GM18526 (cell line): ENCODE data around the gene PDHX.

ENCODE experiments used
- POLR2A ChIP-seq: IDR thresholded peaks from 3 replicates; pipeline ENCODE4 v1.6.1; 2011; ENCODE audit not compliant: insufficient read length; ENCODE audit errors: extremely low read depth

Gene PDHX

GRCh38 chr11:35013514-35014233 lies 97.3 kb downstream of the PDHX start:
- TF ChIP-seq POLR2A = no peak

GRCh38 chr11:35014346-35014745 lies 97.9 kb downstream of the PDHX start:
- no peak for TF ChIP-seq POLR2A

DNA sequence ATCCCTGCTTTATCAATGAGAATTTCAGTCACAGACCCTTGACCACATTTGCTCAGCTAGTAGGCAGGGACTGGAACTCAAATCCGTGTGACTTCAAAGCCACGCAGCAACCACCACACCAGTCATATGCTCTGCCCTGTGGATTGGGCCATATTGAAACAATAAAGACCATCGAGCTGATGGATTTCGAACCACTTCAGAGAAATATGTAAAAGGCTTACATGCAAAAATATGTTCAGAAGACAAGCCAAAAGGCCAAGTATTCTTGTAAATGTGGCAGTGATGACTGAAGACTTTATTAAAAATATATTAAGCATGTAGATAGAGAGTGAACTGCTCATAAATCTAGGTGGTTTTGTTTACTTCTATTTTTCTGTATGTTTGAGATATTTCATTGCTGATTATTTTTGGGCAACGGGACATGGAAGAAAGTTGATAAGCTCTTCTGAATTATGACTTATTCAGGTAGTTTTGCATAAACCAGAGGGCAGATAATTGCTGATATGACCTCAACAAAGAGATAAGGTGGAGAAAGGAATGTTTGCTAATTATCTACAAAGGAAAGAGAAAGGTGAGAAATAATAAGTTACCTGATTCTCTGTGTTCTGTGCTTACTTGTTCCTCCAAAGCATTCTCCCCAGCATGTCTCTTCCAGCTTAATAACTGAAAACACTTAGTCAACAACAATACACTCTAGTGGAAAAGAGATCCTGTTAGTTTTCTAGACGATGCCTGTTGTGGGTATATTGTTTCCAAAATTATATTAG lies 99.4 kb downstream of the PDHX start:
- TF ChIP-seq POLR2A = no peak

DNA sequence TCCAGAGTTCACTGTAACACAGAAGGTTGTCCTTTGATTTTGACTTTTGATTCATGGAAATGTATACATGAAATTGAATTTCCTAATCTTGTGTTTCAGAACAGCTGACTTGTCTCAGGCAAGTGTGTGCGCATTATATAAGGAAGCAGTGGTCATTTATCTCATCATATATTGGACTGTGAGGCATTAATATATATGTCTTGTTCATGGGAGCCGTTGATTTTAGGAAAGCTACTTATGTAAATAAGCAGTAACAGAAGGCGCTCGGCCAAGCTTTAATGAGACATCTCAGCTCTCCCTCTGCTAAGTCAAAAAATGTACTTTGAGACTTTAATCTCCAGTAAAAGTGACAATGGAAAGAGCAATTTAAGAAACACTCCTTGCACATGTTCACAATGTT lies 100.5 kb downstream of the PDHX start:
- no peak for TF ChIP-seq POLR2A

DNA sequence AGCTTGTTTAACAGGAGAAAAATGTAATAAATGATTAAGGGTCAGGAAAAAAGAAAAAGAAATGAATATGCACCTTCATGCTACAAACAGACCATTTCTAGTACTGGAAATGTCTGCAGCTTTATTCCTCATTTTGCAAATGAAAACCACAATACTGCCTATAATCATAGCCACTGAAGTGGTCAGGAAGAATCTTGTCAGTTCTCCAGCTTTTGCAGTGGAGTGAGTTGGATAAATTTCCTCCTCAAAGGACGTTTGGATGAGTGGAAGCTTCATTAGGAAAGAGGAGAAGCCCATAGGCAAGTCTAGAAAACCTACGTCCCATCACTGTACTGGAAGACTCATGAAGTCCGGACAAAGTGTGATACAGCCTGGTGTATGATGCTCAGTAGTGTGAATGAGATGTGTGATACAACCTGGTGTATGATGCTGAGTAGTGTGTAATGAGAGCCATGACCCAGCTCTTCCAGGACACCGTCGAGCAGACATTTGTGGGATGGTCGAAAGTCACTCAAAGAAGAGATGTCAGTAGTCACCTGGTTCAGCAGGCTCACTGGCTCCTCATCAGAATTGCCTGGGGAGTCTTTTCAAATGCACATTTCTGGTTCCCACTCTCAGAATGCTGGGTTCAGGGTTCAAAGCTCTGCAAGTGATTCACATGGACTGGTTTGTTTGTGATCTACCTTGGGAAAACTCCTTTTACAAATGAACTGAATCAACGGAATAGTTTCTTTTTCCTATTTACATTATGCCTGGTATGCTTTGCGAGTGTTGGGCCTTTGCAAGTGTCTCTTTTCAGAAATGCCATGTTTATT lies 101.3 kb downstream of the PDHX start:
- TF ChIP-seq POLR2A = no peak

DNA sequence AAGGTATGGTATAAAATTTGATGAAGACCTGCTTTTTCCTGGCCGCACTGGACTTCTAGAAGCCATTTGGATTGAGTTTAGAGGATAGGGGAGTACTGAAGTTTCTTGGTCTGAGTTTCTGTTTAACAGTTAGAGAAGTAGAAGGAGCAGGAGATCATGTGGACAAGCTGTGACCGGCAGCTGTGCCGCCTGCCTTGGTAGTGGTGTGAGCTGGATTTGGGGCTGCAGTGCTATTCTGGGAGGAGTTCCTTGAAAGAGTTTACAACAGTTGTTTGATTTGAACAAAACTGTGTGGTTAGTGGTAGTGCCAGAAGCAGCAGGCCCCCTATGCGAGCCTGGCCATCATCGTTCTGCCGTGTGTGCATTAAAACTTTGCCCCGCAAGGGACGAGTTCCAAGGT lies 105.2 kb downstream of the PDHX start:
- no peak for TF ChIP-seq POLR2A

- no peak for TF ChIP-seq POLR2A
These were observed 113.7 kb downstream of the PDHX start for GRCh38 chr11:35029979-35030682.

GRCh38 chr11:35030716-35031213 lies 114.3 kb downstream of the PDHX start:
- TF ChIP-seq POLR2A = no peak

GRCh38 chr11:35031346-35031745 lies 114.9 kb downstream of the PDHX start:
- no peak for TF ChIP-seq POLR2A

GRCh38 chr11:35031867-35032266 lies 115.4 kb downstream of the PDHX start:
- TF ChIP-seq POLR2A = no peak

DNA sequence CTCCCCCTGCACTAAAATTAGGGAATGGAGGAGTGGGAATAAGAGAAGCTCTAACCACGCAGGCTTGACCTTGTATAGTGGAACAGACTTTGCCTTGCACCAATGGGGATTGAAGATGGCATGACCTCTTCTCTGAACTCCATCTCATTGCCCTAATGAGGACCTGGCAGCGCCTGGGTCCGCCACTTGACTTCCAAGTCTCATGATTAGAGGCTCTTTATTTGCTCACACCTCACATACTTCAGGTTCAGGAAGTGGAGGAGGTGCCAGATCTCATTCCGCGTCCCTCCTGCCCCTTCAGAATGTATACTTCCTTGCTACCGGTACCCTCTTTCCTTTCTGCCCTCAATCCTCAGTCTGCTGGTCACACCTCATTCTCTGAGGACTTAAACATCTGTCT lies 116.6 kb downstream of the PDHX start:
- TF ChIP-seq POLR2A = no peak

DNA sequence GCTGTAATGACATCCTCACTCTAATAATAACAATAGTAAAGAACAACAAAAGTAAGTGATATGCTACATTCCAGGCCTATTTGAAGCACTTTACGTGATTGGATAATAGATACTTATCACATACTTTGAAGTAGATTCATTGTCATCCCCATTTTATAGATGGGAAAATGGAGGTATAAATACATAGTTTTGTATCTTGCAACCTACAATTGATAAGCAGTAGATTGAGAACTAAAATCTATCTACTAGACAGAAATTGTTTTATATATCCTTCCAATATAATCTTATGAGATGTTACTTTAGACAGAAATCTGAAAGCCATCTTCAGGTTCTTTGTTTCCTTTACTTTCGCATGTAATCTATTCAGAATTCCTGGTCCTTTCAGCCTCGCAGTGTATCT lies 118.0 kb downstream of the PDHX start:
- TF ChIP-seq POLR2A = no peak

DNA sequence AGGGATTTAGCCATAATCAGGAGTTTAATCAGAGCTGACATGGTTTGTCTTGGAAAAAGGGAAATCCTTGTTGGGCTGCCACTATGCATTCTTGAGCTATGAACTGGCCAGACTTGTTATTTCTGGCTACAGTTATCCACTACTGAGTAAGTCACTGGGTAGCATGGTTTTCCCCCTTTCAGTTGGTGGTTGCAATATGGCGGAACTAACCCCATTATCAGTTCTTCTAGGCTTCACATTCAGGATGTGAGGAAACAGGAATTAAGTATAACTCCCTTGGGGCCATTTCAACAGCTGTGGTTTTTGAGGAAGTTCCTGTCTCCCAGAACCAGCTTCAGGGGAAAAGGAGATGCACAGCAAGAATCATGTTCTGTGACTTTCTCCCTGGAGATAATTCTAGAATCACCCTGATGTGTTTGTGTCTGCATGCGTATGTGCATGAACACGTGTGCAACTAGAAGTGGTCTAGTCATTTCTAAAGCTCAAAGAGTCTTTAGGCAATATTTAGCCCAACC lies 119.5 kb downstream of the PDHX start:
- no peak for TF ChIP-seq POLR2A

- TF ChIP-seq POLR2A = no peak
These were observed 120.2 kb downstream of the PDHX start for GRCh38 chr11:35036639-35037038.
